ENCODE results near the gene FTO.

FTO gene

DNA sequence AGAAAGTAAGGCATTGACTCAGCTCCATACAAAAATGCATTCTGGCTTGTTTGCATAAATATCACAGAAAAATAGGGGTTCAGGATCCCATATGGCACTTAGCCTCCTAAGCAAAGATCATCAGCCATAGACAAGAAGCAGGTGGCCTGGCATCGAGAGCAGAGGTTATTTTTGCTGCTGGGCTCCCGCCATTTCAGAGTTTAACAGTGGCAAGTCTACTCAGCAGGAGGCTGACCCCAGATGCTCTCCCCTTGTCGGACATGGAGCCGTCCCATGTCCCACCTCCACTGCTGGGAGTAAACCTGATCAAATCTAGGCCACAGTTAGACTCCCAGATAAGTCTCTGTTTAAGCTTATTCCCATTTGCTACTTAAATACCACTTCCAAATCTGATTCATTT is 269.1 kb downstream of the FTO start:
- peak; percentile 21 for DNase-seq

DNA sequence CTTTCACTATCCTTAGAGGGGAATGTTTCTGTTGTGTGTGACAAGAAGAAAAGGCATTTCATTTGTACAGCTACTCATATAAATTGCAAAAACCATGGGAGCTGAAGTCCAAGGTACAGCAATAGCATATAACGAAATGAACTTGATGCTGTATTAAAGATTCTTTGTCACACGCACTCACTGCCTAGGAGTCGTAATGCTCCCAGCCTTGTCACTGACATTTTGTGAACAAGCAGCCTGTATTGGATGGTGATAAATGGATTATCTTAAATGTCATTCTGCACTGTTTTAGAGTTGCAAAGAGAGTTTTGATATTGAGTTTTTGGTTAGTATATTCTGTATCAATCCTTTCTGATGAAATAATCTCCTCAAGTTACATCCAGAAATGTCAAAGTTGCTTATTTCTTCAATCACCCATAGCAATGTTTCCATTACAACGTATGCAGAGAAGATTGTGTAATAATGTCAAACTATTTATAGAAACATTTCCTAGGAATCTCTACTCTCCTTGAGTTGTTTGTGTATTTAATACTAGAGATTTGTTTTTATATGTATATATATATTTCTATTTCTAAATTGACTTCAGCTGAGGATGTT is 270.6 kb downstream of the FTO start:
- no peak for DNase-seq

DNA sequence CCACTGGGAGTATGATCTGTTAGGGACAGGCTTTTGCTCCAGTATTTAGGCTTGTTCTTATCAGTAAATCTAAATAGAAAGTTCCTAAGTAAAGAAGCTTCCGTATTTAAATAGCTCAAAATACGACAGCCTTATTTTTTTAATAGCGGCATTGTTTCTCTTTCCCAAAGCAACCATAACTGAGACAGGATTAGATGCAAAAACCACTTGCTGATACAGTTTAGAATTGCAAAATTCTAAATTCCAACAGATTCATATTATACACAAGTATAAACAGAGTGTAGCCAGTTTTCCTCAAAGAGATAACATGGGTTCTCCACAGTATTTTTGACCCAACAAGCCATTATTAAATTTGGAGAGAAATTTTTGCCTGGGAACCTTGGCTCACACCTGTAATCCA is 276.7 kb downstream of the FTO start:
- DNase-seq: no peak

DNA sequence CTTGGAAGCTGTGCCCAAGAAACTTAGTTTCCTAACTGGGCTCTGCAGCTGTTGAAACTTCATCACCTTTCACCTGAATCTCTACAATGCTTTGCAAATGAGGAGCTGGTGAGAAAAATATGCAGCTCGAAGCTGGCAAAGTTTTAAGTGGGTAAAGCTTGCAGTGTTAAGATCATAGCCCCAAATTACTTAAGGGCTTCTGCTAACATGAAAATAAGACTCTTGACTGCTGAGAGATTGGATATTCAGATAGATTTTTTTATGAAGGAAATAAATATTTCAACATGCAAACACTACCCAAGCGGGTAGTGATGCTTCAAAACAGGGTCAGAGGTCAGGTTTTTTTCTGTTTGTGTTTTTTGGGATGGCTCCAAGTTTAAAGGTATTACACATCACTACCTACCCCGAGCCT is 278.7 kb downstream of the FTO start:
- DNase-seq: no peak

DNA sequence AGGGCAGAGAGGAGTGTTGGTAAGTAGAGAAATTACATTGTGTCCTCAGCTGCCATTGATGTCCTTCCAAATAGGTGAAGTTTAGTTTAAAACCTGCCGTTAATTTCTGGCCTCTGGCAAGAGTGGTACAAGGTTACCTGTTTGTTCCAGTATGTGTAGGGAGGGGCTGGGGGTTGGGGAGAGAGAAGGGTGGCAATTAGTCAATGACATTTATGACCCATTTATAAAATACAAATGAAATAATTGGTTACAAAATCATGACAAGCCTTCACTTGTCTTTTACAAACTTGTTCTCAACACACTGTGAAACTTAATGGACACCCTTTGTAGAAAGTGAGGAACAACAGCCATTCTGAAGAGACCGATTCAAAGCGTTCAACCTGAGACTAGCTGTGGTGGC is 281.0 kb downstream of the FTO start:
- DNase-seq: no peak

DNA sequence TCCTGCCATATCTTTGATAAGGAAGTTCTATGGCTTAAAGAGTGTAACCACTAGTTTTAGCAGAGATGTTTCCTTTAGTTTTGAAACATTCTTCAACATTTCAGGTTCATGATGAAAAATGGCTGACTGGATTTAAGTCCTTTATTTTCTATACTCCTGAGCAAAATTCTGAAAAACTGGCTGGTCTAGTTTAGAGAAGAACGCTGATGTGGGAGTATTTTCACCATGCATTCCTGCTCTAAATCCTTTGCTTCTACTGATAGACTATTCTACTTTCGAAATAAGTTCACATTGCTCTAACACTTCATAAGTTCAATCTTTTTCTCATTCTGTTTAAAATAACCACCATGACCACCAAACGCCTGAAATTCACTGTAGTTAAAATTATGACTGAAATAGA is 281.9 kb downstream of the FTO start:
- DNase-seq: no peak

DNA sequence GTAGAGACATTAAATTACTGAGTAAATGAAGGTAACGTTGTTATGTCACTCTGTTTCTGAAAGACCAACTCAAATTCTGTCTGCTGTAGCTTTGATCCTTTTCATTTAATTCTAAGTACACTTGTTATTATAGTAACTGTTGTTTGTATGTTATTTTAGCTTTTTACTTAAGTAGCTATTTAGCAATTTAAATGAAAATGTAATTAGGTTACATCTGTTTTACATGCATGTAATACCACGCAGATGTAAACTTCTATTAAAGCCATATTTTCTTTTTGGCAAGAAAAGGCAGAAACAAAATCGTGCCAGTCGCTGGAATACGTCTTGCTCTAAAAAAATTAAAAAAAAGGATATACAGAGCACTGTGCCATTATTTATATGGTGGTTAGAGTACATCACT is 282.8 kb downstream of the FTO start:
- no peak for DNase-seq

DNA sequence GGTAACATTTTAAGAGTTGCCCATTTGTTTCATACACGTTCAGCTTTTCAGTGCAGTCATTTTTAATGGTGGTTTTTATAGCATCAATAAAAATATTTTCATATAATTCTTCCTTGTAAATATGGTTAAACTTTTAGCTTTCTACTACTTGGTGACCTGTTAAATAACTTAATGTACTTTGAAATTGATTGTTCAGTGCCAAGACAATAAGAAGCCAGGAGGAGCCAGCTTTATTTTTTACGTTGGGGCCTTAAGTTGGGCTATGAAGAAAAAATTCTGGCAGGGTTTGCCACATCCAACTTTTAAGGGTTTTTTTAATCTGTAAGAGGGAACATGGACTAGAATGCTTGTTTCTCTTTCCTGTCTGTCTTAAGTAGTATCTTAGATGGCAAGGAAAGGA is 284.2 kb downstream of the FTO start:
- DNase-seq: no peak

DNA sequence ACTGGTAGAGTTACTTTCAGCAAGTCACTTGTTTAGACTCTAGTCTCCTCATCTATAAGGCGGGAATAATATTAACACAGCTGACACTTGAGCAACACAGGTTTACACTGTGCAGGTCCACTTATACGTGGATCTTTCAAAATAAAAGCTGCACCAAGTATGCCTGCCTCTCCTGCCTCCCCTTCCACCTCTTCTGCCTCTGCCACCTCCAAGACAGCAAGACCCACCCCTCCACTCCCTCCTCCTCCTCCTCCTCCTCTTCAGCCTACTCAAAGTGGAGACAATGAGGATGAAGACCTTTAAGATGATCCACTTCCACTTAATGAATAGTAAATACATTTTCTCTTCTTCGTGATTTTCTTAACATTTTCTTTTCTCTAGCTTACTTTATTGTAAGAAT is 285.6 kb downstream of the FTO start:
- no peak for DNase-seq

DNA sequence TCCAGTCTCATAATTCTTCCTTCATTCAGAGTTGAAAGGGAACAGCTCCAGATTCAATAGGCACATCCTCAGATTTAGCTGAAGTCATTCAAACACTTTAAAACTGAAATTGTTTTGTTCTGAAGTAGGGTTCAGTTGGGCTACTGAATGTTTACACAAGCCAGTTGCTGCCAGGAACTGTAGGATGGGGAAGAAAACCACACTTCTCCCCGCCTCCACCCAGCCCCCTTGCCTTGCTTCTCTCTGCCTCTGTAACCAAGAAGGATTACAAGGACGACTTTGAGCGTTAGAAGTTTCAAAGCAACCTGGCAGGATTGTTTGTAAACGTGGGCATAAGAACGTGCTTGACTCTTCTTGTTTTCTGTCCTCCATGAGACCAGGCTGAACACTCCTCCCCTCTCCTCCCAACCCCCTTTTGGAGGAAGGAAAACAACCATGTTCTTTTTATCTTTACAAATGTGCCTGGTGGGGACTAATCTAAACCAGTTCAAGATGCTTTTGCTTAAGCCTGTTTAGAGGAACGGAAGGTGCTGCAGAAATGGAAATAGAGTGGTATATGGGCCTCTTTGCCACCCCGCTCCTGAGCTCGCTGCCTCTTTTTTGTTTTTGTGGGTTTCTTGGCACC is 287.9 kb downstream of the FTO start:
- DNase-seq: no peak

DNA sequence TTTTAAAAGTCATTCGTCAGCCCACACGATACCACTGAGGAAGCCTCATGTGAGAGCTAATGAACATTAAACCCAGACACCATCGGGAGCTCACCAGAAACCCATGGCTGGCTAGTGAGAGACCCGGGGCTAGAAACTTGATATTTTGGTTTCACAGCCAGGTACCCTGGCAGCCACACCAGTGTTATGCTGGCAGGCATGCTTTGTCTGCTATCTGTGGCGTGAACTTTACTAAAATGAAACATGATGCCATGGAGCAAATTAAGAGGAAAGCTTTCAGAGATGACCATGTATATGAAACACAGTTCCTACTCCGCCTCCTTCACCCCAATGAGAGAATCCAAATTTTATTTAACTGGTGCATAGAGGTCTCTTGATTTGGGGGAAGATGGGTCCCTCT is 291.4 kb downstream of the FTO start:
- no peak for DNase-seq

DNA sequence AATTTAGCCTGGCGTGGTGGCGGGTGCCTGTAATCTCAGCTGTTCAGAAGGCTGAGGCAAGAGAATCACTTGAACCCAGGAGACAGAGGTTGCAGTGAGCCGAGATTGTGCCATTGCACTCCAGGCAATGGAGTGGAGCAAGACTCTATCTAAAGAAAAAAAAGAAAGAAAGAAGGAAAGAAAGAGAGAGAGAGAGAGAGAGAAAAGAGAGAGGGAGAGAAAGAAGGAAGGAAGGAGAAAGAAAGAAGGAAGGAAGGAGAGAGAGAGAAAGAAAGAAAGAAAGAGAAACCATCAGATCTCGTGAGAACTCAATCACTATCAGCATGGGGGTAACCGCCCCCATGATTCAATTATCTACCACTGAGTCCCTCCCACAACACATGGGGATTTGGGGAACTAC is 293.0 kb downstream of the FTO start:
- no peak for DNase-seq

DNA sequence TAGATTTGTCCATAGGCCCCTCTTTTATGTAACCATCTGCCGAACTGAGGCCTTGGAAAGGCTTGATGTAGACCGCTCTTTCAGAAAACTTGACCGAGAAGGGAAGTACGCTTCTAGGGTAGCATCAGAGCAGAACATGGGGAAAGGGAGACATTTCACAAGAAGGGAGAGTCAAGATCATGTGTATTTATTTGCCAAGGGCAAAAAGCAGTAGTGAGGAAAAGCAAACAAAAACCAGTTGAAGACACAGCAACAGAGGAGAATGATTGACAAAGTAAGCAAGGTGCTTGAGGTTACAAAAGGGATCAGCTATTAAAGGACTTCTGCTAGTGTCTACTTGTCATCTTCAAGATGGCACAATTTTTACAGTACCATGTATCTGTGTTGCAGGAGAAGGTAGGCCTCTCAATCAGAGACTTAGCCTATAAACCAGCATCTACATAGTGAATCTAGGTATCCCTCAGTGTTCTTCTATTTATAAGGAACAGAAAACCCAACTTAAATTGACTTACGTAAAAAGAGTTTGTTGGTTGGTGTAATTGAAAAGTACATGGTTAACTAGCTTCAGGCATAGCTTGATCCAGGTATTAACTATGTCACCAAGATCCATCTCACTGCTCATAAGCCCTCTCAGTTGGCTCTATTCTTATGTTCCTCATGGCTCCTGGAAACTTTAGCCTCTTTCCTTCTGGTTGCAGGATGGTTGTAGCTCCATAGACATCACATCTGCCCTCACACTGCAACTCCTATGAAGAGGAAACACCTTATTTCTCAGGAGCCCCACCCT is 294.3 kb downstream of the FTO start:
- no peak for DNase-seq

DNA sequence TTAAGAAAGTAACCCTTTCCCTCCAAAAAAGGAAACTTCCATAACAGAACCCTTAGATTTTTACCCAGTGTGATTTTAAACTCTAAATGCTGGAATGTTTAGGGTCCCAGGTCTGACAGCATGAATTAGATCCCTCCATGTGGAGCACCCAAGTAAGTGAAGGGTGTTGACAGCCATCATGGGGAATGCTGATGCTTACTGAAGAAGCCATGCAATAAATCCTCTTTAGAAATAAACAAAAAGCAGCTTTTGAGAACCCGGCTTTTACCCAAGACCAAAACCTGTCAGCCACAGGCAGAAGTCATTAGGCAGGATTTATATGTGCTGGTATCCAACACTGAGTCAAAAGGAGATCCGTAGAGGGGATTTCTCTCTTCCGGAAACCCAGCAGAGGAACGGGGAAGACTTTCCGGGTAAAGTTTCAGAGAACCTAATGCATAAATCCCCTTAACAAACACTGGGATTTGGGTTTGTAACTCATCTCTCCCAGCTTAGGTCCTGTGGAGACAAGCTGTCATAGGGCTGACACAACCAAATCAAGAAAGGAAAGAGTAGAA is 295.1 kb downstream of the FTO start:
- DNase-seq: no peak

DNA sequence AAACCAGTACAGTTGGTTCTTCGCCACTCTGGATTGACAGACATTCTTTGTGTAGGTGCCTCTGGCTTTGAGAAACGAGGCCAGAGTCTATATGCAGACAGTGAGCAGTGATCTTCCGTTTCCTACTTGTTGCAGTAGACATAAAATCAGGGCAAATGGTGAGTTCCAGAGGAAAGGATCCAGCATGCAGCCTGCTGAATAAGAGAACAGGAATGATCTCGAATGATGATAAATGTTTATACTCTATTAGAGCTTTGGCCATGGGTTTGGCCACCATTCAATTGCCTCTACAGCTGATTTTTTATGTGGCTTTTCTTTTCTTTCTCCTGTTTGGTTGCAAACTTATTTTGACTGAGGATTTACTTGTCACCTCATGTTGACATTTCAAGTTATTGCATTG is 295.9 kb downstream of the FTO start:
- no peak for DNase-seq

DNA sequence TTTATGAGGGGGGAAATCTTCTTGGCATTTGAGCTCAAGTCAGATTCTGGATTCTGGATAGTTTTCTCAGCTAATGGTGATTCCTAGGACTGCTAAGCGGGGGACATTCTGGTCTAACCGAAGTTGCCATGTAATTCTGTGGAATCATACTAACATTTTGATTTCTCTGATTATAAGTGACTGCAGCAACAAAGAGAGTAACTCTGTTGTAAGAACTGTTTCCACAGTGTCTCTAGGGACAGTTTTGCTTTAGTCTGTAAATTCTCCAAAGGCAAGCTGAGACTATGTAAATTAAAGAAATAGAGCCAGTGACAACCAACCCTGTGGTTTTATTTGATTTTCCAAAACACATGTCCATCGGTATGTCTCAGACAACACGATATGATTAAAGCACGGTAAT is 296.4 kb downstream of the FTO start:
- DNase-seq: no peak

DNA sequence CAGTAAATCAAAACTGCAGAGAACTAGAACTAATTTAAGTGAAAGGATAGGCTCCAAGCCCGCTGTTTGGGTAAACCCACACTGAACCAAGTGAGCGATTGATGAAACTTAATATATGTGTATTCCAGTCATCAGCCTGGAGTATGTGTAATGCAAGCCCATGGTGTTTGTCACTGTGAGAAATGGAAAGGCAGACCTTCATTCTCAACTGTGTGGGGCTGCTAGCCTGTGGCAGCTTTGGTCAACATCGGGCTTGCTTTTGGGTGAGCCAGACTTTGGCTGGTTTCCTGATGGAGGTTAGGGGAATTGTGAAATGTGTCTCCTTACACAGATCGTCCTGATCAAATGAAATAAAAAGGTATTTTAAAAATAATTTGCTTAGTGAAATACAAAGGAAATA is 302.7 kb downstream of the FTO start:
- DNase-seq: no peak

DNA sequence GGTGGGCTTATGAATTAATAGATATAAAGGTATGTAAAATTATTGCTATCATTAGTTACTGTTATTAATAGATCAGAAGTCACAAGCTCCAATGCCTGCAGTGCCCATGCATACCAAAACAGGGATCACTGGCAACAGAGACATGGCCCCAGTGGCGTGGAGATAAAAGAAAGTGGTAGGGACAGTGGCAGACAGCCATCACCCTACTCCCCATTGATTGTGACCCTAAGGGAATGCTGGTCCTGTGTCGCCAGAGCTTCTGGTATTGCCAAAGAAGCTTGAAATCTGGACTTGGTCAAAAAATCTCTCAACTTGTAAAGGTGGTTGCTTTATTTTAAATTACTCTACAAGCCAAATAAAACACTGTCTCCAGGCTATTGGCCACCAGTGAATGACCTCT is 303.5 kb downstream of the FTO start:
- DNase-seq: no peak

DNA sequence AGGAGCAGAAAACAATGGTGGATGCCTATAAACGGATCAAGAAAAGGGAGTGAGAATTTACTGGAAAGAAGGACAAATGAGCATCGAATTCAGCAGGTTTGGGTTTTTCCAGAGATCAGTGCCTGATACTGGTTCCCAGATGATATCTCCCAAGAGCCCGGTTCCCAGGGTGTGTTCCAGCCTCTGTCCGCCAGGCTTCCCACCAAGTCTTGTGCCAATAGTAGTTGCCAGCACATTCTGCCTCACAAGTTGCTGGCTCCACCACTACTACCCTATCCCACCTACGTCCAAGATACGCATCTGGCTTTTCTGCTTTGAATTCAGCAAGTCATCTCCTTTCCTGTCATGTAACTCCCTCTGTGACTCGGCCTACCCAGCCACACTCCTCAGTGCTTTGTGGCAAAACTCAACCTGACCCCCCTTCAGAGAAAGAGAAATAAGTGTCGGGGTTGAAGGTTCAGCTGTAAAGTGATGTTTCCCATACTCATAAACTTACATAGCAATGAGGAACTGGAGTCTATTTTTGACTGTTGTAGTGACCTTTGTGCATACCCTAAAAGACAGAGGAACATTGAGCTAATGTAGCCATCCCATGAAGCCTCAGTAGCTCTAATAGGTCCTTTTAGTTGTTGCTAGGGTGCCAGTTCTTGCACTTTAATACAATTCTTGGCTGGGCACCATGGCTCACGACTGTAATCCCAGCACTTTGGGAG is 305.7 kb downstream of the FTO start:
- no peak for DNase-seq

DNA sequence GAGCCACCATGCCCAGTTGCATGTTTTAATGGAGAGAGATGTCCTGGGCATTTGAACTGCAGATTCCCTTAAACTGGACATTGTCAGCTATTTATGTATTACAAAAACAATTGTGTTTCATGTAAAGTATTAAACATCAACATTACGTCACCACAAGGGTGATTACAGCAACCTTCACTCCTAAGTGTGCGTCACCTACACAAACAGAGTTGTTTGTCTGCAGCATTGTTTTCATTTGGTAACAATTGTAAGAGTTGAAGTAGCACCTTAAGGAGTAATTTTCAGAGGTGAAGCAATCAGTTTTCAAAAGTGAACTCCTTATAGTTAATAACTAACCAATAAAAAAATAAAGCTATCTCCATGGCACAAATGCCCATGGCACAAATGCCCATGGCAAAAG is 311.2 kb downstream of the FTO start:
- no peak for DNase-seq

DNA sequence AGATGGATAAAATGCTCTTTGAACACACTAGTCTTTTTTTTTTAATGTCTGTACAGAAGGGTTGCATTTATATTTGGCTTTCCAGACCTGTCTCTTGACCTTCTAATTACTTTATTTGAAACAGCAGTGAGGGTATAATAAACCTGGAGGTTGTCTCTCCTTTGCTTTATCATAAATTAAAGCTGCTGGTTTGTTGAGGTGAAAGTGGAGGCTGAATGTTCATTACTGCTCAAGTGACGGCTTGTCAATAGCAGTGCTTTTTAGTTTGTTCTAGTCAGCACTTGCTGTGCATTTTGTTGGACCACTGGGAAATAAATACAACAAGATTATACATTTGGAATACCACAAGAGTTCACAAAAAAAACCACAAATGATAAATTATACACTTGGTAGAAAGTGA is 318.4 kb downstream of the FTO start:
- no peak for DNase-seq

DNA sequence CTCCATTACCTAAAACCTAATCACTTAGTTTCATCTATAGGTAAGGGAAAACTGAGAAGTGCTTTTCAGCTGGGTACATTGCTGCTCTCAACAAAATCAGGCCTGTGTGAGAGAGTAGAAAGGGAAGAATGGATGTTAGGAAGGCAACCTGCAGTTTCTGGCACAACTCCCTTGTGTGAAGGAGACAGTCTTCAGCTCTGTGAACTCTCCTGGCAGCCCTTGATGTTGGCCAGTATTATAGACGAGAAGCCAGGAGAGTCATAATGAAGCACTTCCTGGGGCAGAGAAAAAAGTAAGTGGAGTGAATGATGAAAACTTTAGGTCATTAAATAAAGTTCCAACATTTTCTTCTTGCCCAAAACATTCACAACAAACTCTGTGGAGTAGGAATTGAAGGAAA is 322.5 kb downstream of the FTO start:
- DNase-seq: no peak

DNA sequence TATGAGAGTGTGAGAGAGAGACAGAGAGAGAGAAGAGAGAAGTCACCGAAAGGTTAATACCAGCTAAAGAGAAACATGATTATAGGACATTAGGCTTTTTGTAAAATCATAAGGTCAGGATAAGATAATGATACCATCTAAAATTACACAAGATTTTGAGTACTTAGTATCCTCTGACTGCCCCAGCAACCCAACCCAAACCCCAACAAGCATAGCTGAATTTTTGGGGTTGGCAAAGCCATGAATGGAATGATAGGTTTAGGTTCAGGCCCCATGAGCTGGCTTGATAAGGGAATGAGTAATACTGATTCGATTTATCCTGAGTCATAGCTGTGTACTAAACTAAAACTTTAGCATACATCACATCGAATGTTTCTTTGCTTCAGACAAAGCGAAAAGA is 323.1 kb downstream of the FTO start:
- no peak for DNase-seq

DNA sequence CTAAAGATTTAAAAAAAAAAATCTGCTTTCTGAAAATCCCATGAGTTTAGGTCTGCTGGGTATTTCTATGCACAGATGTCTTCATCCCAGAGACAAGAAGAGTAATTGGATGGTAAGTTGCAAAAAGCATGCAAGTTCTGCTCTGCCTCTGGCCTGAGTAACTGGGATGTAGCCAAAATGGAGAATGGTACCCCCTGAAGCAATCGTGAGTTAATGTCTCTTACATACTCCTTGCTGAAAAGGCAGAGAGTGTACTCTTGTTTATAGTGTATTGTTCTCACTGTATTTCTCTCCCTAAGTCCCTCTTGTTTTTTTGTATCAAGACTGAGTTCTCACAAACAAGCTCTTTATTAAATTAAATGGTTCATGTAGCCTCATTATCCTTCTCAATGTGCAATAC is 323.6 kb downstream of the FTO start:
- no peak for DNase-seq
